Motor neuron (in vitro differentiated cells): ENCODE measurements around the gene LGALS7. TPM values are rescaled to one million over a fixed set of nuclear protein-coding genes. Genes with fewer than 3 reads are reported as not detected.

Source experiments
- ATAC-seq, 8 experiments: fragments of 200-7000 bp; cut with Tn5 transposase; replicated peaks in 6 of 8; 2 replicates each; pipeline ENCODE4 v1.8.0; 2021; ENCODE audit warnings: mild to moderate bottlenecking in 8 of 8, moderate library complexity in 8 of 8
- H3K27ac ChIP-seq, 2 donors: fragments of 250-450 bp; sonication (Bioruptor Pico); 2 replicates each; pipeline ENCODE4 v1.9.0; 2021; ENCODE audit warnings: antibody characterized with exemption in 2 of 2, mild to moderate bottlenecking in 2 of 2, moderate library complexity in 1 of 2
- H3K4me1 ChIP-seq, 2 donors: fragments of 250-450 bp; sonication (Bioruptor Pico); replicated peaks in 1 of 2; 2 replicates each; pipeline ENCODE4 v1.6.1; 2021; ENCODE audit warnings: antibody characterized with exemption in 2 of 2, mild to moderate bottlenecking in 2 of 2, moderate library complexity in 1 of 2
- H3K4me3 ChIP-seq, 5 donors: fragments of 250-450 bp; sonication (Bioruptor Pico); 2 replicates each; pipeline ENCODE4 v1.9.0; 2021; ENCODE audit warnings: antibody characterized with exemption in 5 of 5, mild to moderate bottlenecking in 5 of 5, moderate library complexity in 4 of 5
- WGBS, 10 experiments: fragments of 450-650 bp; shearing (Covaris generic); methylation state at CpG; one replicate each; pipeline ENCODE4 v1.0.0; 2022; 5-methylcytosine and 5-hydroxymethylcytosine counted together
- in situ Hi-C, 9 experiments: fragments of 400-800 bp; cut with MboI; loops; one replicate each; pipeline ENCODE4 v1.15.0; 2021; ENCODE audit warnings: low sequenced_read_pairs in 9 of 9, low pct_unique_long_range_greater_than_20kb in 2 of 9; ENCODE audit not compliant: unreplicated experiment in 9 of 9
- total RNA-seq, 8 experiments: library from RNA; unstranded; fragments of 300-600 nt; gene quantifications; 2 replicates each; pipeline versions ENCODE4 v1.2.3 to v1.2.4, GENCODE V29; 2022

The LGALS7 gene
- total RNA-seq, 8 experiments from 2014 or later = 1.0 TPM; not detected in 7

- ATAC-seq = no peak
- H3K4me1 ChIP-seq = no peaks in the 10 kb centered on the region
- H3K27ac ChIP-seq = no peak overlapping the region
- no peak overlapping the region for H3K4me3 ChIP-seq
- WGBS, 10 experiments = 87 to 100% (median 100%) methylated on average over 1 to 6 of the region's 21 CpGs; no CpG with 5 or more reads in 5 of the 10 experiments
- in situ Hi-C loops = no loop called here
These were observed 35.2 kb downstream of the LGALS7 start for GRCh38 chr19:38737921-38738737.

- H3K27ac ChIP-seq = no peak overlapping the region
- in situ Hi-C loops = no loop called here
- no peak for ATAC-seq
- 47 to 85% (median 83%) methylated on average over 1 to 8 of the region's 22 CpGs; no CpG with 5 or more reads in 5 of the 10 experiments for WGBS, 10 experiments
- H3K4me1 ChIP-seq = no peaks in the 10 kb centered on the region
- H3K4me3 ChIP-seq = no peak overlapping the region
These were observed 35.9 kb downstream of the LGALS7 start for GRCh38 chr19:38737281-38737865.

- ATAC-seq = peak in 5 of 8 experiments; percentile 4 to 19 (median 6)
- no CpG with 5 or more reads among the region's 36 CpGs for WGBS, 10 experiments
These were observed 36.7 kb downstream of the LGALS7 start for GRCh38 chr19:38736413-38737280.

GRCh38 chr19:38736036-38736412 is 37.3 kb downstream of the LGALS7 start:
- WGBS, 10 experiments = 6% methylated on average over 7 of the region's 42 CpGs; no CpG with 5 or more reads in 9 of the 10 experiments
- Histone ChIP-seq H3K4me1 (no peaks in the 10 kb centered on the region), H3K27ac (no peak overlapping the region), H3K4me3 (peak overlapping the region in 4 of 5 donors; percentile 15 to 27 (median 22))
- ATAC-seq = peak in 7 of 8 experiments; percentile 8 to 61 (median 53)
- in situ Hi-C loops = no loop called here

More at GRCh38 chr19:38736413-38737280, 36.7 kb downstream of the LGALS7 start:
- no peak overlapping the region for H3K27ac ChIP-seq
- in situ Hi-C loops = no loop called here
- H3K4me1 ChIP-seq = no peaks in the 10 kb centered on the region
- H3K4me3 ChIP-seq = peak overlapping the region in 3 of 5 donors; percentile 15 to 25 (median 18)

GRCh38 chr19:38735257-38735686 is 38.0 kb downstream of the LGALS7 start:
- in situ Hi-C loops = no loop called here
- Histone ChIP-seq H3K4me3 (no peak overlapping the region), H3K4me1 (no peaks in the 10 kb centered on the region), H3K27ac (no peak overlapping the region)
- WGBS, 10 experiments = no CpG with 5 or more reads among the region's 18 CpGs
- peak in 6 of 8 experiments; percentile 10 to 40 (median 13) for ATAC-seq

GRCh38 chr19:38734426-38735256 is 38.7 kb downstream of the LGALS7 start:
- H3K27ac ChIP-seq = no peak overlapping the region
- ATAC-seq = peak in 7 of 8 experiments; percentile 10 to 48 (median 33)
- peaks cover 0 to 2% of the 10 kb centered on the region in 2 donors for H3K4me1 ChIP-seq
- in situ Hi-C loops = no loop called here
- H3K4me3 ChIP-seq = no peak overlapping the region
- 80 to 93% methylated on average over 2 to 3 of the region's 13 CpGs; no CpG with 5 or more reads in 8 of the 10 experiments for WGBS, 10 experiments

- peaks cover 0 to 2% of the 10 kb centered on the region in 2 donors for H3K4me1 ChIP-seq
- WGBS, 10 experiments = 40% methylated on average over 1 of the region's 4 CpGs; no CpG with 5 or more reads in 9 of the 10 experiments
- no peak overlapping the region for H3K4me3 ChIP-seq
- ATAC-seq = peak in 1 of 8 experiments; percentile 2
- no peak overlapping the region for H3K27ac ChIP-seq
- in situ Hi-C loops = no loop called here
These were observed 39.2 kb downstream of the LGALS7 start for GRCh38 chr19:38734176-38734425.

GRCh38 chr19:38733493-38734175 is 39.7 kb downstream of the LGALS7 start:
- no peak for ATAC-seq
- Histone ChIP-seq H3K4me3 (no peak overlapping the region), H3K4me1 (peaks cover 0 to 2% of the 10 kb centered on the region in 2 donors), H3K27ac (no peak overlapping the region)
- 100% methylated on average over 1 of the region's 6 CpGs; no CpG with 5 or more reads in 9 of the 10 experiments for WGBS, 10 experiments
- in situ Hi-C loops = no loop called here

- no peak overlapping the region for H3K4me3 ChIP-seq
- peaks cover 0 to 2% of the 10 kb centered on the region in 2 donors for H3K4me1 ChIP-seq
- in situ Hi-C loops = no loop called here
- 100% methylated on average over 1 of the region's 1 CpG; no CpG with 5 or more reads in 8 of the 10 experiments for WGBS, 10 experiments
- ATAC-seq = no peak
- no peak overlapping the region for H3K27ac ChIP-seq
These were observed 40.1 kb downstream of the LGALS7 start for GRCh38 chr19:38733241-38733492.

GRCh38 chr19:38731654-38732301 is 41.5 kb downstream of the LGALS7 start:
- Histone ChIP-seq H3K4me3 (no peak overlapping the region), H3K27ac (no peak overlapping the region), H3K4me1 (peaks cover 0 to 2% of the 10 kb centered on the region in 2 donors)
- ATAC-seq = no peak
- in situ Hi-C loops = no loop called here
- 49 to 100% (median 77%) methylated on average over 2 to 7 of the region's 10 CpGs; no CpG with 5 or more reads in 3 of the 10 experiments for WGBS, 10 experiments

- no peak for ATAC-seq
- Histone ChIP-seq H3K4me1 (peaks cover 0 to 2% of the 10 kb centered on the region in 2 donors), H3K27ac (no peak overlapping the region), H3K4me3 (no peak overlapping the region)
- in situ Hi-C loops = no loop called here
- WGBS, 10 experiments = 100% methylated on average over 1 to 2 of the region's 19 CpGs; no CpG with 5 or more reads in 7 of the 10 experiments
These were observed 42.4 kb downstream of the LGALS7 start for GRCh38 chr19:38730731-38731589.
